ENCODE measurements around the gene TXNRD2.
"Not testable (repeated sequence)": the region's sequence is repeated elsewhere in the genome, so short reads cannot be mapped to it uniquely, and the experiment has no call there.

Gene TXNRD2

GRCh38 chr22:19913337-19913936 is 28.2 kb downstream of the TXNRD2 start:
- in situ Hi-C loops (cut with HindIII; ENCODE audit: low sequenced_read_pairs) = no loop called here
- TF ChIP-seq CTCF (IDR thresholded peaks at IDR 0.05; ENCODE audit: low read depth, low read length, missing control alignments) = no peak

GRCh38 chr22:19912271-19912999 is 29.2 kb downstream of the TXNRD2 start:
- H3K4me3 ChIP-seq (ENCODE audit: low read depth, low read length) = no peak overlapping the region
- DNase-seq (ENCODE audit: low read depth) = no peak
- in situ Hi-C loops (cut with HindIII; ENCODE audit: low sequenced_read_pairs) = no loop called here
- peak; percentile 20 for TF ChIP-seq CTCF (IDR thresholded peaks at IDR 0.05; ENCODE audit: low read depth, low read length, missing control alignments)

More at GRCh38 chr22:19913337-19913936, 28.2 kb downstream of the TXNRD2 start:
- no peak overlapping the region for H3K4me3 ChIP-seq (ENCODE audit: low read depth, low read length)
- no peak for DNase-seq (ENCODE audit: low read depth)

GRCh38 chr22:19911540-19912270 is 29.9 kb downstream of the TXNRD2 start:
- TF ChIP-seq CTCF (IDR thresholded peaks at IDR 0.05; ENCODE audit: low read depth, low read length, missing control alignments) = no peak

GRCh38 chr22:19910180-19910744 is 31.4 kb downstream of the TXNRD2 start:
- H3K4me3 ChIP-seq (ENCODE audit: low read depth, low read length) = no peak overlapping the region
- TF ChIP-seq CTCF (IDR thresholded peaks at IDR 0.05; ENCODE audit: low read depth, low read length, missing control alignments) = no peak
- DNase-seq (ENCODE audit: low read depth) = no peak
- in situ Hi-C loops (cut with HindIII; ENCODE audit: low sequenced_read_pairs) = no loop called here

More at GRCh38 chr22:19911540-19912270, 29.9 kb downstream of the TXNRD2 start:
- H3K4me3 ChIP-seq (ENCODE audit: low read depth, low read length) = no peak overlapping the region
- no peak for DNase-seq (ENCODE audit: low read depth)
- in situ Hi-C loops (cut with HindIII; ENCODE audit: low sequenced_read_pairs) = no loop called here

- peak; percentile 88 for TF ChIP-seq CTCF (IDR thresholded peaks at IDR 0.05; ENCODE audit: low read depth, low read length, missing control alignments)
- H3K4me3 ChIP-seq (ENCODE audit: low read depth, low read length) = no peak overlapping the region
- peak; percentile 57 for DNase-seq (ENCODE audit: low read depth)
- in situ Hi-C loops (cut with HindIII; ENCODE audit: low sequenced_read_pairs) = no loop called here
Observed at GRCh38 chr22:19909350-19910179, 32.1 kb downstream of the TXNRD2 start.

GRCh38 chr22:19907902-19908301 is 33.7 kb downstream of the TXNRD2 start:
- DNase-seq (ENCODE audit: low read depth); H3K4me3 ChIP-seq (ENCODE audit: low read depth, low read length); in situ Hi-C loops (cut with HindIII; ENCODE audit: low sequenced_read_pairs): not testable (repeated sequence)

GRCh38 chr22:19906864-19907263 is 34.8 kb downstream of the TXNRD2 start:
- H3K4me3 ChIP-seq (ENCODE audit: low read depth, low read length); in situ Hi-C loops (cut with HindIII; ENCODE audit: low sequenced_read_pairs); DNase-seq (ENCODE audit: low read depth): not testable (repeated sequence)
